ENCODE data around the gene TOX4. TPM values are rescaled to one million over a fixed set of nuclear protein-coding genes. Genes with fewer than 3 reads are reported as not detected.

TOX4 gene
- total and polyA plus RNA-seq, 9 of the 15 experiments (the other 6 are each of a cell fraction or from before 2014, with no cell fraction given) = 9.9 to 76.5 (median 41.0) TPM

GRCh38 chr14:21428930-21429329 lies 48.1 kb upstream of the TOX4 start (continued):
- TF ChIP-seq, protein P1, sequence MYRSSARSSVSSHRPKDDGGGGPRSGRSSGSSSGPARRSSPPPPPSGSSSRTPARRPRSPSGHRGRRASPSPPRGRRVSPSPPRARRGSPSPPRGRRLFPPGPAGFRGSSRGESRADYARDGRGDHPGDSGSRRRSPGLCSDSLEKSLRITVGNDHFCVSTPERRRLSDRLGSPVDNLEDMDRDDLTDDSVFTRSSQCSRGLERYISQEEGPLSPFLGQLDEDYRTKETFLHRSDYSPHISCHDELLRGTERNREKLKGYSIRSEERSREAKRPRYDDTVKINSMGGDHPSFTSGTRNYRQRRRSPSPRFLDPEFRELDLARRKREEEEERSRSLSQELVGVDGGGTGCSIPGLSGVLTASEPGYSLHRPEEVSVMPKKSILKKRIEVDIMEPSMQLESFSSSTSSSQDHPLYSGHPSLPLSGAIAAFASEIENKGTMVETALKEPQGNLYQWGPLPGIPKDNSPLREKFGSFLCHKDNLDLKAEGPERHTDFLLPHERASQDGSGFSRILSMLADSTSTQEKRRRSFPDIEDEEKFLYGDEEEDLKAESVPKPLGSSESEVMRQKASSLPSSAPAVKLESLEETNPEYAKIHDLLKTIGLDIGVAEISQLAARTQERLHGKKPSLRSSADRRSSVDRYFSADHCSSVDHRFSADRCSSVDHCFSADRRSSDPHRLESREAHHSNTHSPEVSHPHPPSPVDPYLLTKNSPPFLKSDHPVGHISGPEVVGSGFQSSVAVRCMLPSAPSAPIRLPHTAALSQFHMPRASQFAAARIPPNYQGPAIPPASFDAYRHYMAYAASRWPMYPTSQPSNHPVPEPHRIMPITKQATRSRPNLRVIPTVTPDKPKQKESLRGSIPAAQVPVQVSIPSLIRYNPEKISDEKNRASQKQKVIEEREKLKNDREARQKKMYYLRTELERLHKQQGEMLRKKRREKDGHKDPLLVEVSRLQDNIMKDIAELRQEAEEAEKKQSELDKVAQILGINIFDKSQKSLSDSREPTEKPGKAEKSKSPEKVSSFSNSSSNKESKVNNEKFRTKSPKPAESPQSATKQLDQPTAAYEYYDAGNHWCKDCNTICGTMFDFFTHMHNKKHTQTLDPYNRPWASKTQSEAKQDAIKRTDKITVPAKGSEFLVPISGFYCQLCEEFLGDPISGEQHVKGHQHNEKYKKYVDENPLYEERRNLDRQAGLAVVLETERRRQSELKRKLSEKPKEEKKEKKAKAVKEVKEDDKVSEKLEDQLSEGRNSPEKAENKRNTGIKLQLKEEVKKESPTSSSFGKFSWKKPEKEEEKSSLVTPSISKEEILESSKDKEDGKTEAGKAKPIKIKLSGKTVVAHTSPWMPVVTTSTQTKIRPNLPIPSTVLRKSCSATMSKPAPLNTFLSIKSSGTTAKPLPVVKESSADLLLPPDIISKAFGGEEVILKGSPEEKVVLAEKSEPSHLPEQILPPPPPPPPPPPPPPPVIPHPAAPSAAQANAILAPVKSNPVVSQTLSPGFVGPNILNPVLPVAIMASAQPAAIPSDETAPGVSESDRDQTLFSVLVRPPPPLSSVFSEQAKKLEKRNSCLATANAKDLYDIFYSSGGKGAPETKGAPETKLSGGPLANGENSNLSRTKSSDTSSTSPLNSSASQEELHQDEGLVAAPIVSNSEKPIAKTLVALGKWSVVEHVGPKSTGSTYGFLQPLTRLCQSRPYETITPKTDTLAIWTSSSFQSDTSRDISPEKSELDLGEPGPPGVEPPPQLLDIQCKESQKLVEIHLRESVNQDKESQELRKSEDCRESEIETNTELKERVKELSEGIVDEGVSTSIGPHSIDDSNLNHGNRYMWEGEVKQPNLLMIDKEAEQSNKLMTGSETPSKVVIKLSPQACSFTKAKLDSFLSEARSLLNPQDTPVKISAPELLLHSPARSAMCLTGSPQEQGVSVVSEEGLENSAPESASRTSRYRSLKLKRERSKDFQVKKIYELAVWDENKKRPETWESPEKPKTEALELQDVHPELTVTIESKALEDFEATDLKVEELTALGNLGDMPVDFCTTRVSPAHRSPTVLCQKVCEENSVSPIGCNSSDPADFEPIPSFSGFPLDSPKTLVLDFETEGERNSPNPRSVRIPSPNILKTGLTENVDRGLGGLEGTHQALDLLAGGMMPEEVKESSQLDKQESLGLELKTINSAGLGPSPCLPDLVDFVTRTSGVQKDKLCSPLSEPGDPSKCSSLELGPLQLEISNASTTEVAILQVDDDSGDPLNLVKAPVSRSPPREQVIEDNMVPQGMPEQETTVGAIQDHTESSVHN (IDR thresholded peaks at IDR 0.05; ENCODE audit: borderline replicate concordance in 1 of 2, low read depth in 1 of 2) = no peak
- TF ChIP-seq RAD21 (CRISPR knock-in tag; conservative IDR thresholded peaks at IDR 0.05 in 1 of 2, IDR thresholded peaks at IDR 0.05 in 1 of 2) = no peak
